ENCODE results near the gene NLK.

- no peak for TF ChIP-seq CTCF (IDR thresholded peaks at IDR 0.05)
- TF ChIP-seq EZH2 (IDR thresholded peaks at IDR 0.05; ENCODE audit: borderline replicate concordance, insufficient read depth, low read depth, low read length, poor library complexity, severe bottlenecking), result no peak
Observed at GRCh38 chr17:28131599-28131998, 89.1 kb downstream of the NLK start.

All from B cell (primary cell).